ENCODE results near the gene ARSB.
"Not testable (repeated sequence)": the region's sequence is repeated elsewhere in the genome, so short reads cannot be mapped to it uniquely, and the experiment has no call there.

ARSB gene

GRCh38 chr5:78929833-78930232 is 55.3 kb downstream of the ARSB start:
- no peak for DNase-seq

- DNase-seq: no peak
Measured at GRCh38 chr5:78927657-78928282, 57.3 kb downstream of the ARSB start.

GRCh38 chr5:78926252-78926651 is 58.9 kb downstream of the ARSB start:
- no peak for DNase-seq

- DNase-seq: no peak
Measured at GRCh38 chr5:78925129-78925876, 59.8 kb downstream of the ARSB start.

GRCh38 chr5:78923622-78923970 is 61.5 kb downstream of the ARSB start:
- no peak for DNase-seq

GRCh38 chr5:78922879-78923621 is 62.1 kb downstream of the ARSB start:
- DNase-seq: no peak

- no peak for DNase-seq
Measured at GRCh38 chr5:78920604-78921003, 64.5 kb downstream of the ARSB start.

GRCh38 chr5:78919796-78920195 is 65.3 kb downstream of the ARSB start:
- DNase-seq: no peak

GRCh38 chr5:78916044-78916443 is 69.1 kb downstream of the ARSB start:
- DNase-seq: no peak

GRCh38 chr5:78915170-78915569 is 69.9 kb downstream of the ARSB start:
- DNase-seq: no peak

- no peak for DNase-seq
Measured at GRCh38 chr5:78912811-78913210, 72.3 kb downstream of the ARSB start.

- no peak for DNase-seq
Measured at GRCh38 chr5:78912085-78912771, 72.9 kb downstream of the ARSB start.

- not testable (repeated sequence) for DNase-seq
Measured at GRCh38 chr5:78909224-78909983, 75.7 kb downstream of the ARSB start.

- peak; percentile 79 to 84 for DNase-seq
Measured at GRCh38 chr5:78908173-78909061, 76.7 kb downstream of the ARSB start.

- DNase-seq: no peak
Measured at GRCh38 chr5:78907255-78907891, 77.7 kb downstream of the ARSB start.

- DNase-seq: no peak
Measured at GRCh38 chr5:78905084-78905938, 79.8 kb downstream of the ARSB start.

GRCh38 chr5:78903861-78904260 is 81.2 kb downstream of the ARSB start:
- DNase-seq: no peak

- no peak for DNase-seq
Measured at GRCh38 chr5:78903353-78903752, 81.8 kb downstream of the ARSB start.

- DNase-seq: no peak
Measured at GRCh38 chr5:78899922-78900362, 85.2 kb downstream of the ARSB start.

GRCh38 chr5:78896132-78896531 is 89.0 kb downstream of the ARSB start:
- DNase-seq: no peak

Measured in NCI-H187 (cell line).